Activated gamma-delta T cell treated with Interleukin-2 at 50 U/mL for 16 hours (primary cell): ENCODE results near the gene AVL9.

ENCODE experiments used
- DNase-seq: peaks from one replicate; pipeline ENCODE4 v3.0.0-alpha.2; 2020

AVL9 gene

GRCh38 chr7:32535162-32535702 lies 39.9 kb downstream of the AVL9 start:
- DNase-seq = no peak

- no peak for DNase-seq
These were observed 40.7 kb downstream of the AVL9 start for GRCh38 chr7:32536016-32536415.

DNA sequence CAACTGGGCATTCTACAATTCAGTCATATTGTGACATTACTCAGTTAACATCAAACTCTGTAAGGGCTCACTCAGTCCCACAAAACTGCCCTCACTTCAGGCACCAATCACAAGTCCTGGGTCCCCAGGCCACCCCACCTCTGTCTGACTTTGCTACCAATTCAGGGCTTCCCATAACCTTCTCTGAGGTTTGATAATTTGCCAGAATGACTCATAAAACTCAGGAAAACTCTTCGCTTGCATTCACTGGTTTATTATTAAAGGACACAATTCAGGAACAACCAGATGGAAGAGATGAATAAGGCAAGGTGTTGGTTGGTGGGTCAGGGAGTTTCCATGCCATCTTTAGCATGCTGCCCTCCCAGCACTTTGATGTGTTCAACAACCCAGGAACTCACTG lies 41.3 kb downstream of the AVL9 start:
- no peak for DNase-seq

- DNase-seq = no peak
These were observed 42.5 kb downstream of the AVL9 start for GRCh38 chr7:32537760-32538159.

GRCh38 chr7:32539366-32539765 lies 44.1 kb downstream of the AVL9 start:
- DNase-seq = no peak

DNA sequence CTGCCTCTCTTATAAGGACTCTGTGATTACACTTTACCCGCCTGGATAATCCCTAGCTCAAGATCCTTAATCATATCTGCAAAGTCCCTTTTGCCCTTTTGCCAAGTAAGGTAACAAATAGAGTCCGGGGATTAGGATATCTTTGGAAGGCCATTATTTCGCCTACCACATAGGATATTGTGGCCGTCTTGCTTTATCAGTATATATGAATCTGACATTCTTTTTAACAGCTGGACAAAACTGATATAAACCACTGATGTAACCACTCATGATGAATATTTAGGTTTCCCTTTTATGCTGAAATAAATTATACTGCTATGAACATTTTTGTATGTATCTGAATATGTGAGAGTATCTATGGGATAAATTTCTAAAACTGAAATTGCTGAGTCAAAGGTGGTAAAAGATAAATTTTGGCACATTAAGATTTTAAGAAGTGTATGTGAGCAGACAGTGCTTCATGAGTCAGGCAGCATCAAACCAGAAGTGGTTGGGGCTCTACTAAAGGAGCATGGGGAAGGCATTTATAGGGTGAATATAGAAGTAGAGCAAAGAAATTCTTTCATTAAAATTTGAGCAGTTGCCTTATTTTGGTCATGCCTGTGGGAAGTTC lies 44.7 kb downstream of the AVL9 start:
- DNase-seq = no peak

DNA sequence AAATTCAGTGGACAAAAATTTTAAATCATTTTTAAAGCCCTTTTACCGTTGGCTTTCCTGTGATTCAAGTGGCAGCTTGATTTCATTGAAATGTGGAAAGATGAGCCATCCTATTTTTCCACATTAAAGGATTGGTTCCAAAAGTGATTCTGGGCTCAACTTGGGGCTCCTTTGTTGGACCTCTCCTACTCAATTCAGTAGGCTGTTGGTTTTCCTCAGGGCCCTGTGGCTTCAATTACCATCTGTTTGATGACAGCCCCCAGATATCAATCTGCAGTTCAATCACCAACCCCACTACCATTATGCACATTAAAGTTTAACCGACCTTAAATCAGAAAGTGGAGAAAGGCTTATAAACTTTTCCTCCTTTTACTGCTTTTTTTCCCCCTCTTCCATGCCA lies 47.3 kb downstream of the AVL9 start:
- no peak for DNase-seq

DNA sequence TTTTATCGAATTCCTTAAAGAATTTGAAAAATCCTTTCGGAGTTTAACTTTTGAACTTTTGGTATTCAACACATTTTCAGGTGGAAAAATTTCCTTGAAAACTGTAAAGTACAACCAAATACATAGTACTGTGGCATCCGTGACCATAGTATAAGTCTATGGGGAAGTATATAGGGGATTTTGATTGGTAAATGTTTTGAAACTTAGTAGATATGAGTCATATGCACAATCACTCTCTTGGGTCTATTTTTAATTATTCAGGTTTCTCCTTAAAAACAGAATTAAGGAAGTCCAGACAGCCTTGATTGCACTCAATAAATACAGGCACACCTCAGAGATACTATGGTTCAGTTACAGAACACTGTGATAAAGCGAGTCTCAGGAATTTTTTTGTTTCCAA lies 64.2 kb downstream of the AVL9 start:
- no peak for DNase-seq

DNA sequence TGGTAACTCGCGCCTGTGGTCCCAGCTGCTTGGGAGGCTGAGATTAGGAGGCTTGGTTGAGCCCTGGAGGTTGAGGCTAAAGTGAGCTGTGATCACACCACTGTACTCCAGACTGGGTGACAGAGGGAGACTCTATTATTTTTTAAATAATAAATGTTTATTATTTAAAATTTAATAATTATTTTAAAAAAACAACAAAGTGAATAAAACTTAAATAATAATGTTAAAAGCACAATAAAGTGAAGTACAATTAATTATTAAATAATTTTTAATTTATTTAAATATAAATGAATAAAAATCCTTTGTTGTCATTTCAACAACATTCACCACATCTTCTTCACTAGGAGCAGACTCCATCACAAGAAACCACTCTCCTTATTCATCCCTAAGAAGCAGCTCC lies 64.8 kb downstream of the AVL9 start:
- no peak for DNase-seq

GRCh38 chr7:32561613-32562012 lies 66.3 kb downstream of the AVL9 start:
- DNase-seq = no peak

- no peak for DNase-seq
These were observed 69.3 kb downstream of the AVL9 start for GRCh38 chr7:32564542-32564941.

DNA sequence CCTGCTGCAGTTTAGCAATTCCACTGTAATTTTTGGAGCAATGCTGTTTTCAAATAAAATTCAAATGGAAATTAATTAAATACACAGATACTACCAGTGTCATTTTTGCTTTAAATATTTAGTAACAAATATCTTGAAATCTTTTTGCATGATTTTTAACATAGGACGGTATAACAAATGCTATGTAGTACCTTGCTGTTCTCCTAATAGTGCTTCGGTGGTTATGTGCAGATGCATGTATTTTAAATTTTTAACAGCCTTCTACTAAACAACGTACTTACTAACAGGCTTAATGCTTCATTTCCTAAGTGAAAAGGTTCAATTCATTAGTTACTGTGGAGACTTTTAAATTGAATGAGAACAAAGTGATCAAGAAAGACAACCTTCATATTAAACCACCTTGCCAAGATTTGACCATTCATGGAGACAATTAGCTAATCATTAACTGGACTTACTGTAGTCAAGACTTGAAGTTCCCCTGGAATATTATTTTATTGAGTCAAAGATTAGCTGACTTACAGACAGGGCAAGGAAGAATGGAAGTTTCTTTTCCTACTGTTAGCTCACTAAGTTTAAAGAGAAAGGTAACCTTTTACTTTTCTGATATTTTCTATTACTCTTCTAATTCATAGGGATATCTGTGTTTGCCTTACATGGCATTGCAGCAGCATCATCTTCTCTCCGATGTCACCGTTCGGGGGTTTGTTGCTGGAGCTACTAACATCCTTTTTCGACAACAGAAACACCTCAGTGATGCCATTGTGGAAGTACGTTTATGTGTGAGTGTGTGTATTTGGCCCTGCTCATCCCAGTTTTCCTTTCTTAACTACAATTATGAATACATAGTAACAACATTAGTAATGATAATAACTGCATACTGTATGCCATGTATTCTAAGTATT lies 74.3 kb downstream of the AVL9 start:
- DNase-seq = no peak

GRCh38 chr7:32573110-32573687 lies 77.9 kb downstream of the AVL9 start:
- DNase-seq = no peak

DNA sequence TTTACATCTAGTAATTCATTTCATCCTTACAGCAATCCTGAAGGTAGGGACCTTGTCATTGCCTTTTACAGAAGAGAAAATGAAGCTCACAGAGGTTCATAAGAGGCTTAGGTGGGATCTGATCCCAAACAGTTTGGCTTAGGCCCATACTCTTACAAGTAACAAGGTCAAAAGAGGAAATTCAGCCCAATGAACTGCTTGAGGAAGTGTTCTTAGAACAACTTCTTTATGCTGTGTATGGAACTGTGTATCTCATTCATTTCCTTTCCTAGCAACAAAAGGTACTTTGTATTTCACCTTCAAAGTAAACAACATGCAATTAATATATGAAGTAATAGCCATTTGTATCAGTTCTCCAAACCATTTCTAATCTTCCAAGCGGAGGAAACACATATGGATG lies 79.3 kb downstream of the AVL9 start:
- no peak for DNase-seq

GRCh38 chr7:32577421-32577820 lies 82.1 kb downstream of the AVL9 start:
- no peak for DNase-seq

DNA sequence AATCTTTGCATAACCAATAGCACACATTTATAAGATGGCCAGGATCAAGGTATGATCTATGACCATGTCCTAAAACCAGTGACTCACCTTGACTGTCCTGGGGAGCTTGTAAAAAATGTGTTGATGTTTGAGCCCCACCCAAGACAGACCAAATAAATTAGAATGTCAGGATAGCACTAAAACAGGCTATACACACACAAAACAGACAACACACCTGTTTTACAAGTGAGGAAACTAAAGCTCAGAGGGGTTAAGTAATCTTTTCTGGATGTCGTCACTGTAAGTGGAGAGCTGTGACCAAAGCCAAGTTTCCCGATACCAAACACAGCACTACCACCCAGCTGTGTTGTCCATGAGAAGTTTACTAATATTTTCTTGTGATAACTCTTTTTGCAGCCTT lies 84.5 kb downstream of the AVL9 start:
- DNase-seq = no peak

DNA sequence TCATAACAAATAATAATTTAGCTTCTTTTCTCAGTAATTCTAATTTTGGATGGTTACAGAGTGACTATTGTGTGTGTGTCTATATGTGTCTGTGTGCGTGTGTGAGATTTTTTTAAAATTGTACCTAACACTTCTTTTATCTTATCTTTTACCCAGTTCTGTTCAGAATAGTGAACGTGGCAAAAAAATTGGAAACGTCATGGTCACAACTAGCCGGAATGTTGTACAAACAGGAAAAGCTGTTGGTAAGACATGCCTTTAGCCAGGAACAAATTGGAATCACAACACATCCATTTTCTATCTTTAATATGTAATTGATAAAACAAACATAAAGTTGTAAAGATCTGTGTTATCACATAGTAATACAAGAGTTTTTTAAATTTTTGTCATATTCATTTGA lies 85.4 kb downstream of the AVL9 start:
- no peak for DNase-seq

GRCh38 chr7:32582036-32582435 lies 86.7 kb downstream of the AVL9 start:
- DNase-seq = no peak

DNA sequence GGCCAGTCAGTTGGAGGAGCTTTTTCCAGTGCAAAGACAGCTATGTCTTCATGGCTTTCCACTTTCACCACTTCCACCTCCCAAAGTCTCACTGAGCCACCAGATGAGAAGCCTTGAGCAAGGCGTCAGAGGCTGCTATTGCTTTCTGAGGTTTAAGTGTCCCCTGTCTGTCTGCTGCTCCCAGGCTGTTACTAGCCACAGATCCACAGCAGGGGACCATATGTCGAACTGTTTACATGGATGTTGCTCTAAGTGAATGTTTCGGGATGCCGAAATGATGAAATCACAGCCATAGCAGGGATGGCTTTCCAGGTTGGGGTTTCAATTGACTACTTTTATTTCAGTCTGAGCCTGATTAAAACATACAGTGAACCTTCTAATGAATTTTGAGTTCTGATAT lies 88.5 kb downstream of the AVL9 start:
- DNase-seq = no peak

- DNase-seq = no peak
These were observed 91.3 kb downstream of the AVL9 start for GRCh38 chr7:32586291-32587221.

- DNase-seq = no peak
These were observed 92.2 kb downstream of the AVL9 start for GRCh38 chr7:32587411-32587948.

- no peak for DNase-seq
These were observed 93.4 kb downstream of the AVL9 start for GRCh38 chr7:32588657-32589056.

DNA sequence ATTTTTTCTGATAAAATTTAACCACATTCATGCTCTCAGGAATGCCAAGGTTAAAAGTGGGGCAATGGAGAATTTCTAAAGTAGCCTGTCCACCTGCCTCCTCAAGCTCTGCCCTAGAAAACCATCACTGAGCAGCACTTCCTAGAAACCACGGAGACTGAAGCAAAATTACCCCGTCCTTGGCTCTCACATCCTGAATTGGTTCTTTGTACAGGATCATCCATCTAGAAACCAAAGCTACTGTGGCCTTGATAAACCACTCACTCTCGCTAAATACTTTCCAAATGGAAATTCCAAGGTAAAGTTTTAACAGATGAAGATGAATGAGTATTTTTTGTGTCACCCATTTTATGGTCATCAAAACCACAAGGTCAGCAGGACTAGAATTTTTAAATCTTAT lies 96.6 kb downstream of the AVL9 start:
- DNase-seq = no peak
